ENCODE measurements around the gene RAB3GAP1.

The RAB3GAP1 gene

DNA sequence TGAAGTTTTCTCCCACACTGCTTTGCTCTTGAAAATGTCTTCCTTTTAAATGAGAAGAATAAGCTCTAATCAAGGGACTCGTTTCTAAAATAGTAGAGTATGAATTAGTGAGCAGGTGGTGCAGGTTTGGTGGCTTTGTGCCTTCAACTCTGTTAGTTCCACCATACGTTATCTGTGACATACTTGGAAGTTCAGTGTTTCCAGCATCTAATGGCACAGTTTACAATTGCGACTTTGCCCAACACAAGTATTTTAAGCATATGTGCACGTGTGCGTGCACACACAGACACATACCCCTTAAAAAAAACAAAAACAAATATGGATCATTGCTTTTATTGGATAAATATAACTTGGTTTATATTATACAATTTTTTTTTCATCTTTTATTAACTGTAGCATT, 111.8 kb downstream of the RAB3GAP1 start:
- no peaks in the 10 kb centered on the region for H3K9me3 ChIP-seq (ENCODE audit: insufficient read depth, low read length, severe bottlenecking)
- no peaks in the 10 kb centered on the region for H3K4me1 ChIP-seq (ENCODE audit: insufficient read depth, low read length)
- no peak overlapping the region for H3K27ac ChIP-seq (ENCODE audit: low read length)
- no peaks in the 10 kb centered on the region for H3K79me2 ChIP-seq (ENCODE audit: insufficient read depth, low read length)
- TF ChIP-seq, protein P1, sequence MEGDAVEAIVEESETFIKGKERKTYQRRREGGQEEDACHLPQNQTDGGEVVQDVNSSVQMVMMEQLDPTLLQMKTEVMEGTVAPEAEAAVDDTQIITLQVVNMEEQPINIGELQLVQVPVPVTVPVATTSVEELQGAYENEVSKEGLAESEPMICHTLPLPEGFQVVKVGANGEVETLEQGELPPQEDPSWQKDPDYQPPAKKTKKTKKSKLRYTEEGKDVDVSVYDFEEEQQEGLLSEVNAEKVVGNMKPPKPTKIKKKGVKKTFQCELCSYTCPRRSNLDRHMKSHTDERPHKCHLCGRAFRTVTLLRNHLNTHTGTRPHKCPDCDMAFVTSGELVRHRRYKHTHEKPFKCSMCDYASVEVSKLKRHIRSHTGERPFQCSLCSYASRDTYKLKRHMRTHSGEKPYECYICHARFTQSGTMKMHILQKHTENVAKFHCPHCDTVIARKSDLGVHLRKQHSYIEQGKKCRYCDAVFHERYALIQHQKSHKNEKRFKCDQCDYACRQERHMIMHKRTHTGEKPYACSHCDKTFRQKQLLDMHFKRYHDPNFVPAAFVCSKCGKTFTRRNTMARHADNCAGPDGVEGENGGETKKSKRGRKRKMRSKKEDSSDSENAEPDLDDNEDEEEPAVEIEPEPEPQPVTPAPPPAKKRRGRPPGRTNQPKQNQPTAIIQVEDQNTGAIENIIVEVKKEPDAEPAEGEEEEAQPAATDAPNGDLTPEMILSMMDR (IDR thresholded peaks at IDR 0.05; ENCODE audit: borderline replicate concordance, extremely low read depth, low read length, poor library complexity, severe bottlenecking) = no peak
- TF ChIP-seq EZH2 (IDR thresholded peaks at IDR 0.05; ENCODE audit: borderline replicate concordance, low read depth, low read length, severe bottlenecking) = no peak
- DNase-seq (no peak), ATAC-seq (ENCODE audit: insufficient read depth, low read depth) (no peak)
- no peak overlapping the region for H3K4me2 ChIP-seq (ENCODE audit: insufficient read depth, low read length)
- H3K36me3 ChIP-seq (ENCODE audit: insufficient read depth, low read length) = peaks cover 59% of the 10 kb centered on the region
- H3K4me3 ChIP-seq (ENCODE audit: low read depth in 1 of 2, low read length in 2 of 2) = no peak overlapping the region
- no peaks in the 10 kb centered on the region for H4K20me1 ChIP-seq (ENCODE audit: insufficient read depth, low read length)
- H3K9ac ChIP-seq (ENCODE audit: low read depth, low read length) = no peak overlapping the region
- H3K27me3 ChIP-seq (ENCODE audit: insufficient read depth, low read length, poor library complexity) = no peaks in the 10 kb centered on the region
- no peak overlapping the region for H2AFZ ChIP-seq (ENCODE audit: low read depth, low read length)

DNA sequence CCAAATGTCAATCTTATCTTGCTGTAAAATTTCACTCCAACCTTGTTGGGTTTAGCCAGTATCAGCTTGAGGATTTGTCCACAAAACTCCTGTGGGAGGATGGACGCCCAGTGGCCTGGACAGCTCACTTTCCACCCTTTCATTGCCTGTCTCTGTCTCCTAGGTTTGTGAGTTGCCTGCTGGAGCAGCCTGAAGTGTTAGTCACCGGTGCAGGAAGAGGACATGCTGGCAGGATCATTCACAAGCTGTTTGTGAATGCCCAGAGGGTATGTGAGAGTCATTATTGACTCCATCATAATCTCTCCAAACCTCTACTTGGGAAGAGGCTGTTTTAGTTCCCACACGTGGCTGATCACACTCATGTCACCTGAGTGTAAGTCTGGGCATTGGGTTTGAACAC, 112.3 kb downstream of the RAB3GAP1 start:
- Histone ChIP-seq H3K4me2 (ENCODE audit: insufficient read depth, low read length) (no peak overlapping the region), H3K4me1 (ENCODE audit: insufficient read depth, low read length) (no peaks in the 10 kb centered on the region), H3K9me3 (ENCODE audit: insufficient read depth, low read length, severe bottlenecking) (no peaks in the 10 kb centered on the region), H3K9ac (ENCODE audit: low read depth, low read length) (no peak overlapping the region), H3K27me3 (ENCODE audit: insufficient read depth, low read length, poor library complexity) (no peaks in the 10 kb centered on the region), H4K20me1 (ENCODE audit: insufficient read depth, low read length) (no peaks in the 10 kb centered on the region), H3K4me3 (ENCODE audit: low read depth in 1 of 2, low read length in 2 of 2) (no peak overlapping the region), H3K27ac (ENCODE audit: low read length) (no peak overlapping the region), H3K36me3 (ENCODE audit: insufficient read depth, low read length) (peaks cover 59% of the 10 kb centered on the region), H3K79me2 (ENCODE audit: insufficient read depth, low read length) (no peaks in the 10 kb centered on the region), H2AFZ (ENCODE audit: low read depth, low read length) (no peak overlapping the region)
- TF ChIP-seq, protein P1 (IDR thresholded peaks at IDR 0.05; ENCODE audit: borderline replicate concordance, extremely low read depth, low read length, poor library complexity, severe bottlenecking) = no peak
- TF ChIP-seq EZH2 (IDR thresholded peaks at IDR 0.05; ENCODE audit: borderline replicate concordance, low read depth, low read length, severe bottlenecking) = no peak
- ATAC-seq (ENCODE audit: insufficient read depth, low read depth) = no peak
- DNase-seq = no peak

DNA sequence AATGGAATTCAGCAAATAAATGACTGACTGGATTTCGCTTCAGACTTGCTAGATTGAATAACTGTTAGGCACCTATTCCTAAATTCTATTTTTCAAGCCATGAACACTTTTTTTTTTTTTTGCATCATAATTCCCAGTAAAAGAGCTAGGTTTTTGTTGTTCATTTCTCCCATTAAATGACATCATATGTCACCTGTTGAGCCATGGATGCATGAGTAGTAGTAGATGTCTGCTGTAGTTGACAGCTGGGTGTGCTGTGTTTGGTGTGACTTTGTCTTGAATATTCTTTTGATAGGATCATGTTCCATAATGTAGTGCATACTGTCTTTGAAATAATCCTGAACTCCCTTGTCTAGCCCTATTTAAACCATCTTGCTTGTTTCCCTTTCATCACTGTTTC, 115.2 kb downstream of the RAB3GAP1 start:
- ATAC-seq (ENCODE audit: insufficient read depth, low read depth) (no peak), DNase-seq (no peak)
- no peak overlapping the region for H3K4me3 ChIP-seq (ENCODE audit: low read depth in 1 of 2, low read length in 2 of 2)
- peaks cover 78% of the 10 kb centered on the region for H3K36me3 ChIP-seq (ENCODE audit: insufficient read depth, low read length)
- no peak for TF ChIP-seq EZH2 (IDR thresholded peaks at IDR 0.05; ENCODE audit: borderline replicate concordance, low read depth, low read length, severe bottlenecking)
- TF ChIP-seq, protein P1 (IDR thresholded peaks at IDR 0.05; ENCODE audit: borderline replicate concordance, extremely low read depth, low read length, poor library complexity, severe bottlenecking) = no peak
- no peak overlapping the region for H3K9ac ChIP-seq (ENCODE audit: low read depth, low read length)
- no peaks in the 10 kb centered on the region for H3K27me3 ChIP-seq (ENCODE audit: insufficient read depth, low read length, poor library complexity)
- H3K27ac ChIP-seq (ENCODE audit: low read length) = no peak overlapping the region
- no peaks in the 10 kb centered on the region for H4K20me1 ChIP-seq (ENCODE audit: insufficient read depth, low read length)
- no peak overlapping the region for H3K4me2 ChIP-seq (ENCODE audit: insufficient read depth, low read length)
- no peak overlapping the region for H2AFZ ChIP-seq (ENCODE audit: low read depth, low read length)
- no peaks in the 10 kb centered on the region for H3K79me2 ChIP-seq (ENCODE audit: insufficient read depth, low read length)
- no peaks in the 10 kb centered on the region for H3K4me1 ChIP-seq (ENCODE audit: insufficient read depth, low read length)
- H3K9me3 ChIP-seq (ENCODE audit: insufficient read depth, low read length, severe bottlenecking) = no peaks in the 10 kb centered on the region

All from DND-41 (cell line).